Neural crest cell (in vitro differentiated cells): Measurements from ENCODE around the gene NIN. TPM values are rescaled to one million over a fixed set of nuclear protein-coding genes. Genes with fewer than 3 reads are reported as not detected.

Experiments
- DNase-seq: peaks from one replicate; pipeline ENCODE4 v3.0.0; 2021; ENCODE audit warnings: low read depth, mixed read lengths, low spot score
- H3K27ac Mint-ChIP-seq: one replicate; pipeline ENCODE4 v1.8.0; 2021; ENCODE audit warnings: mild to moderate bottlenecking, mixed read lengths; ENCODE audit not compliant: unreplicated experiment
- H3K27me3 Mint-ChIP-seq: 2 replicates; pipeline ENCODE4 v1.8.0; 2021; ENCODE audit warnings: low read depth, mild to moderate bottlenecking, mixed read lengths
- H3K36me3 Mint-ChIP-seq: 2 replicates; pipeline ENCODE4 v1.8.0; 2021; ENCODE audit warnings: low read depth, mild to moderate bottlenecking, mixed read lengths
- H3K4me1 Mint-ChIP-seq: 2 replicates; pipeline ENCODE4 v1.8.0; 2021; ENCODE audit warnings: mixed read lengths
- H3K4me3 Mint-ChIP-seq: one replicate; pipeline ENCODE4 v1.8.0; 2021; ENCODE audit warnings: mild to moderate bottlenecking, mixed read lengths
- H3K9me3 Mint-ChIP-seq: 2 replicates; pipeline ENCODE4 v1.8.0; 2021; ENCODE audit warnings: mixed read lengths
- CTCF ChIP-seq: fragments of 200-600 bp; sonication (generic); conservative IDR thresholded peaks from 2 replicates; pipeline ENCODE4 v1.5.0; 2021; ENCODE audit warnings: antibody characterized with exemption, mild to moderate bottlenecking
- total RNA-seq: library from RNA; stranded (reverse); gene quantifications from 2 replicates; pipeline ENCODE4 v1.2.1, GENCODE V29; 2021

The NIN gene
- total RNA-seq, 1 donor from 2014 or later = 94.9 TPM

- H3K4me1 Mint-ChIP-seq = no peaks in the 10 kb centered on the region
- H3K27ac Mint-ChIP-seq = no peak overlapping the region
- no peak for DNase-seq
- H3K27me3 Mint-ChIP-seq = no peaks in the 10 kb centered on the region
- H3K4me3 Mint-ChIP-seq = no peak overlapping the region
- no peak for TF ChIP-seq CTCF
- no peaks in the 10 kb centered on the region for H3K9me3 Mint-ChIP-seq
- peaks cover 6% of the 10 kb centered on the region for H3K36me3 Mint-ChIP-seq
Measured at GRCh38 chr14:50719911-50720759, 110.8 kb downstream of the NIN start.

- DNase-seq = no peak
- no peak for TF ChIP-seq CTCF
- H3K27me3 Mint-ChIP-seq = no peaks in the 10 kb centered on the region
Measured at GRCh38 chr14:50718949-50719348, 112.0 kb downstream of the NIN start.

GRCh38 chr14:50717811-50718210 is 113.2 kb downstream of the NIN start:
- DNase-seq = no peak
- Mint-ChIP-seq H3K36me3 (no peaks in the 10 kb centered on the region), H3K4me3 (no peak overlapping the region), H3K4me1 (no peaks in the 10 kb centered on the region), H3K9me3 (no peaks in the 10 kb centered on the region), H3K27ac (no peak overlapping the region), H3K27me3 (no peaks in the 10 kb centered on the region)
- TF ChIP-seq CTCF = no peak

More at GRCh38 chr14:50718949-50719348, 112.0 kb downstream of the NIN start:
- Mint-ChIP-seq H3K4me1 (no peaks in the 10 kb centered on the region), H3K27ac (no peak overlapping the region), H3K36me3 (peaks cover 3% of the 10 kb centered on the region), H3K4me3 (no peak overlapping the region), H3K9me3 (no peaks in the 10 kb centered on the region)

- no peaks in the 10 kb centered on the region for H3K4me1 Mint-ChIP-seq
- DNase-seq = no peak
- H3K9me3 Mint-ChIP-seq = no peaks in the 10 kb centered on the region
- no peak overlapping the region for H3K4me3 Mint-ChIP-seq
- H3K27ac Mint-ChIP-seq = no peak overlapping the region
- no peaks in the 10 kb centered on the region for H3K36me3 Mint-ChIP-seq
- no peaks in the 10 kb centered on the region for H3K27me3 Mint-ChIP-seq
- peak; percentile 48 for TF ChIP-seq CTCF
Measured at GRCh38 chr14:50714450-50715073, 116.4 kb downstream of the NIN start.

- no peak for TF ChIP-seq CTCF
- no peak overlapping the region for H3K27ac Mint-ChIP-seq
- H3K9me3 Mint-ChIP-seq = no peaks in the 10 kb centered on the region
- DNase-seq = no peak
- H3K27me3 Mint-ChIP-seq = no peaks in the 10 kb centered on the region
- H3K36me3 Mint-ChIP-seq = no peaks in the 10 kb centered on the region
- H3K4me1 Mint-ChIP-seq = no peaks in the 10 kb centered on the region
- H3K4me3 Mint-ChIP-seq = no peak overlapping the region
Measured at GRCh38 chr14:50711043-50711442, 119.9 kb downstream of the NIN start.
